ENCODE data around the gene ADRA2C.

DNA sequence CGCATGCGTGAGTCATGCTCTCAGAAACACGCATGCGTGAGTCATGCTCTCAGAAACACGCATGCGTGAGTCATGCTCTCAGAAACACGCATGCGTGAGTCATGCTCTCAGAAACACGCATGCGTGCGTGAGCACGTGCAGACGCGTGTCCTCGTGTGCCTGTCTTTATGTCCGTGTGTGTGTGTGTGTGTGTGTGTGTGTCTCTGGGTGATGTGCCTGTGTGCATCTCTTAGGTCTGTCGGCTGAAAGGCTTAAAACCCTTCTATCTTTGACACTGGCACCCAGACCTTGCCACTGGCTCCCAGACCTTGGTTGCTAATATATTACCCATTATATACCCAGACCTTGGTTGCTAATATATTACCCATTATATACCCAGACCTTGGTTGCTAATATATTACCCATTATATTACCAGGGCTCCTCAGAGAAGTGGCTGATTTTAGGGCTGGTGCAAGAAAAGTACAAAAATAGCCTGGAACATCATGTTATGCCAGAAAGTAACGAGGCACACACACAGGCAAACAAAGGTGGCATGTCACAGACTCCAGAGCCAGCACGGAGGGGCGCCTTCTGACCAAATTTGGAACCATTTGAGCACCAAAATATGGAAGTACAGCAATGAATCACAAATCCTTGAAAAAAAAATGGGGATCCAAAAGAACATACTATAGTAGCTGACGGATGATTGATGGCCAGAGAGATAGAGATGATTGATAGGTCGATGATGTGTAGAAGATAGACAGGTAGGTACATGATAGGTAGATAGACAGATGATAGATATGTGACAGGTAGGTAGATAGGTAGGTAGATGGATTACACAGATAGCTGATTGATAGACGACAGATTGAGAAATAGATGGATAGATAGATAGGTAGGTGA, 19.2 kb upstream of the ADRA2C start:
- TF ChIP-seq, protein P1, sequence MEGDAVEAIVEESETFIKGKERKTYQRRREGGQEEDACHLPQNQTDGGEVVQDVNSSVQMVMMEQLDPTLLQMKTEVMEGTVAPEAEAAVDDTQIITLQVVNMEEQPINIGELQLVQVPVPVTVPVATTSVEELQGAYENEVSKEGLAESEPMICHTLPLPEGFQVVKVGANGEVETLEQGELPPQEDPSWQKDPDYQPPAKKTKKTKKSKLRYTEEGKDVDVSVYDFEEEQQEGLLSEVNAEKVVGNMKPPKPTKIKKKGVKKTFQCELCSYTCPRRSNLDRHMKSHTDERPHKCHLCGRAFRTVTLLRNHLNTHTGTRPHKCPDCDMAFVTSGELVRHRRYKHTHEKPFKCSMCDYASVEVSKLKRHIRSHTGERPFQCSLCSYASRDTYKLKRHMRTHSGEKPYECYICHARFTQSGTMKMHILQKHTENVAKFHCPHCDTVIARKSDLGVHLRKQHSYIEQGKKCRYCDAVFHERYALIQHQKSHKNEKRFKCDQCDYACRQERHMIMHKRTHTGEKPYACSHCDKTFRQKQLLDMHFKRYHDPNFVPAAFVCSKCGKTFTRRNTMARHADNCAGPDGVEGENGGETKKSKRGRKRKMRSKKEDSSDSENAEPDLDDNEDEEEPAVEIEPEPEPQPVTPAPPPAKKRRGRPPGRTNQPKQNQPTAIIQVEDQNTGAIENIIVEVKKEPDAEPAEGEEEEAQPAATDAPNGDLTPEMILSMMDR (IDR thresholded peaks at IDR 0.05; ENCODE audit: poor library complexity, severe bottlenecking) = no peak
- TF ChIP-seq TAF1 (IDR thresholded peaks at IDR 0.05; ENCODE audit: low read depth) = no peak
- no peak for TF ChIP-seq EZH2 (IDR thresholded peaks at IDR 0.05; ENCODE audit: borderline replicate concordance, insufficient read depth, low read length, poor library complexity, severe bottlenecking)
- TF ChIP-seq POLR2AphosphoS5 (IDR thresholded peaks at IDR 0.05) = peak; percentile 49
- TF ChIP-seq MXI1 (conservative IDR thresholded peaks at IDR 0.05; ENCODE audit: poor library complexity, severe bottlenecking) = no peak
- no peak for TF ChIP-seq SMC3 (conservative IDR thresholded peaks at IDR 0.05; ENCODE audit: poor library complexity)

Data from neural cell (in vitro differentiated cells).